H1 (cell line): ENCODE data around the gene SH3PXD2A. TPM values are rescaled to one million over a fixed set of nuclear protein-coding genes. Genes with fewer than 3 reads are reported as not detected.
A peak's percentile ranks its signal among the peaks of the same experiment; 100 is the strongest.

ENCODE experiments used
- CTCF ChIA-PET: fragments of 300-600 bp; sonication (Branson Sonifier 250); formaldehyde crosslinking; loops from one replicate; lab custom pipeline; 2021; ENCODE audit not compliant: partially characterized antibody; lab: Charles Lee
- POLR2A ChIA-PET: fragments of 300-600 bp; sonication (Branson Sonifier 250); formaldehyde crosslinking; loops from one replicate; lab custom pipeline; 2021; ENCODE audit warnings: inconsistent platforms; ENCODE audit not compliant: partially characterized antibody; lab: Charles Lee
- DNase-seq, 2 experiments: peaks; one replicate each; pipeline versions ENCODE4 v3.0.0 to v3.0.0-alpha.2; 2010 to 2022; ENCODE audit warnings: low spot score in 2 of 2, low read depth in 1 of 2, mixed read lengths in 1 of 2
- FAIRE-seq: peaks from 2 replicates; lab custom pipeline; 2011; peaks lifted over from hg19 to GRCh38; lab: Jason Lieb, UNC
- H2AFZ ChIP-seq: 2 replicates; pipeline ENCODE4 v1.8.1; 2012; ENCODE audit warnings: low read length, inconsistent platforms
- H2AK5ac ChIP-seq: 2 replicates; pipeline ENCODE4 v1.6.1; 2013; ENCODE audit warnings: low read depth, low read length
- H2BK120ac ChIP-seq: replicated peaks from 2 replicates; pipeline ENCODE3; 2013; ENCODE audit warnings: low read depth, low read length, inconsistent platforms
- H2BK12ac ChIP-seq: 2 replicates; pipeline ENCODE4 v1.6.1; 2013; ENCODE audit warnings: low read depth, low read length
- H2BK15ac ChIP-seq: 2 replicates; pipeline ENCODE4 v1.6.1; 2013; ENCODE audit warnings: low read length
- H2BK20ac ChIP-seq: 2 replicates; pipeline ENCODE4 v1.6.1; 2013; ENCODE audit warnings: low read length
- H2BK5ac ChIP-seq: 2 replicates; pipeline ENCODE4 v1.6.1; 2013; ENCODE audit warnings: low read depth, low read length
- H3K14ac ChIP-seq: 2 replicates; pipeline ENCODE4 v1.6.1; 2013; ENCODE audit warnings: inconsistent platforms; ENCODE audit not compliant: insufficient read length
- H3K18ac ChIP-seq: 2 replicates; pipeline ENCODE4 v1.6.1; 2013; ENCODE audit warnings: low read length; ENCODE audit errors: extremely low read depth
- H3K23ac ChIP-seq: 2 replicates; pipeline ENCODE4 v1.6.1; 2013; ENCODE audit warnings: inconsistent platforms; ENCODE audit not compliant: insufficient read length
- H3K23me2 ChIP-seq: 2 replicates; pipeline ENCODE4 v1.6.1; 2013; ENCODE audit warnings: low read depth, low read length
- H3K27ac ChIP-seq: 2 replicates; pipeline ENCODE4 v1.6.1; 2011; ENCODE audit warnings: low read depth, low read length, inconsistent platforms
- H3K27me3 ChIP-seq, 4 experiments: replicated peaks in 1 of 4; 1 replicate in 1 of 4; 2 replicates in 3 of 4; pipeline versions ENCODE4 v1.6.1 to v1.8.1; 2011 to 2013; ENCODE audit warnings: low read length in 3 of 4, mild to moderate bottlenecking in 3 of 4, inconsistent platforms in 2 of 4, mixed read lengths in 2 of 4, moderate library complexity in 1 of 4; ENCODE audit not compliant: control insufficient read depth in 3 of 4, insufficient read depth in 3 of 4; ENCODE audit errors: extremely low read depth in 1 of 4
- H3K36me3 ChIP-seq, 4 experiments: 2 replicates each; pipeline versions ENCODE4 v1.6.1 to v1.8.1; 2011 to 2013; ENCODE audit warnings: mild to moderate bottlenecking in 4 of 4, low read length in 3 of 4, moderate library complexity in 2 of 4, control low read depth in 1 of 4, inconsistent platforms in 1 of 4; ENCODE audit not compliant: insufficient read depth in 4 of 4, control insufficient read depth in 2 of 4
- H3K4ac ChIP-seq: replicated peaks from 2 replicates; pipeline ENCODE3; 2013; ENCODE audit warnings: low read length, low read depth, mixed read lengths, inconsistent platforms; ENCODE audit not compliant: insufficient read length
- H3K4me1 ChIP-seq, 4 experiments: replicated peaks in 1 of 4; 1 replicate in 1 of 4; 2 replicates in 3 of 4; pipeline versions ENCODE4 v1.6.1 to v1.8.1; 2011 to 2013; ENCODE audit warnings: low read length in 3 of 4, inconsistent platforms in 2 of 4, mixed read lengths in 1 of 4; ENCODE audit not compliant: insufficient read depth in 4 of 4, control insufficient read depth in 3 of 4
- H3K4me2 ChIP-seq, 2 experiments: 2 replicates each; pipeline versions ENCODE4 v1.6.1 to v1.8.1; 2011 to 2013; ENCODE audit warnings: low read depth in 2 of 2, low read length in 2 of 2, control low read depth in 1 of 2, inconsistent platforms in 1 of 2, mild to moderate bottlenecking in 1 of 2; ENCODE audit not compliant: insufficient read depth in 1 of 2
- H3K4me3 ChIP-seq, 4 experiments: fragments of 200-600, 300-600 bp in 1 of 4; sonication (generic), shearing (Covaris generic), sonication (Bioruptor Twin) in 1 of 4; 2 replicates each; pipeline versions ENCODE4 v1.5.1 to v1.8.1; 2011 to 2016; ENCODE audit warnings: low read length in 4 of 4, low read depth in 3 of 4, control low read depth in 2 of 4, inconsistent platforms in 2 of 4, mild to moderate bottlenecking in 2 of 4, mixed read lengths in 1 of 4, moderate library complexity in 1 of 4; ENCODE audit not compliant: insufficient read depth in 2 of 4; ENCODE audit errors: extremely low read depth in 1 of 4
- H3K56ac ChIP-seq: replicated peaks from 2 replicates; pipeline ENCODE3; 2013; ENCODE audit warnings: low read depth, mild to moderate bottlenecking, mixed read lengths, low read length, inconsistent platforms; ENCODE audit not compliant: insufficient read length
- H3K79me1 ChIP-seq: 2 replicates; pipeline ENCODE4 v1.6.1; 2013; ENCODE audit warnings: low read depth, low read length, control low read depth
- H3K79me2 ChIP-seq, 2 experiments: 2 replicates each; pipeline versions ENCODE4 v1.6.1 to v1.8.1; 2012 to 2013; ENCODE audit warnings: low read length in 2 of 2, mild to moderate bottlenecking in 2 of 2, inconsistent platforms in 1 of 2; ENCODE audit not compliant: insufficient read depth in 2 of 2, control insufficient read depth in 1 of 2
- H3K9ac ChIP-seq, 4 experiments: replicated peaks in 1 of 4; 1 replicate in 1 of 4; 2 replicates in 3 of 4; pipeline versions ENCODE4 v1.6.1 to v1.8.1; 2011 to 2013; ENCODE audit warnings: low read depth in 3 of 4, low read length in 3 of 4, control low read depth in 2 of 4, mild to moderate bottlenecking in 2 of 4, moderate library complexity in 2 of 4, inconsistent platforms in 1 of 4; ENCODE audit errors: extremely low read depth in 1 of 4
- H3K9me3 ChIP-seq, 2 experiments: 2 replicates each; pipeline versions ENCODE4 v1.6.1 to v1.8.1; 2012 to 2013; ENCODE audit warnings: mild to moderate bottlenecking in 2 of 2, moderate library complexity in 2 of 2, control low read depth in 1 of 2, inconsistent platforms in 1 of 2, low read depth in 1 of 2, low read length in 1 of 2, mixed read lengths in 1 of 2; ENCODE audit not compliant: insufficient read depth in 2 of 2
- H4K20me1 ChIP-seq, 2 experiments: replicated peaks in 1 of 2; 2 replicates each; pipeline versions ENCODE3 to v1.8.1; 2011 to 2013; ENCODE audit warnings: inconsistent platforms in 2 of 2, low read length in 2 of 2, mild to moderate bottlenecking in 1 of 2; ENCODE audit not compliant: insufficient read depth in 2 of 2, control insufficient read depth in 1 of 2
- H4K5ac ChIP-seq: 2 replicates; pipeline ENCODE4 v1.6.1; 2013; ENCODE audit warnings: low read length, low read depth, mixed read lengths, inconsistent platforms; ENCODE audit not compliant: insufficient read length
- H4K8ac ChIP-seq: 2 replicates; pipeline ENCODE4 v1.8.0; 2013; ENCODE audit warnings: mild to moderate bottlenecking, moderate library complexity, low read length, inconsistent platforms; ENCODE audit not compliant: insufficient read depth; ENCODE audit errors: extremely low read depth
- H4K91ac ChIP-seq: replicated peaks from 2 replicates; pipeline ENCODE3; 2013; ENCODE audit warnings: low read length, mixed read lengths, inconsistent platforms; ENCODE audit not compliant: insufficient read length
- RAD21 ChIP-seq, 2 experiments: IDR thresholded peaks in 1 of 2; conservative IDR thresholded peaks in 1 of 2; 2 replicates each; pipeline ENCODE4 v1.6.1; 2011; ENCODE audit warnings: low read depth in 2 of 2, low read length in 2 of 2, improper control_type of control experiment in 1 of 2, inconsistent platforms in 1 of 2, mild to moderate bottlenecking in 1 of 2, moderate library complexity in 1 of 2
- RFX5 ChIP-seq: IDR thresholded peaks from 2 replicates; pipeline ENCODE4 v1.6.1; 2011; ENCODE audit warnings: low read depth, low read length, improper control_type of control experiment, borderline replicate concordance
- WGBS, 2 experiments: shearing (Covaris generic) in 1 of 2; methylation state at CpG; one replicate each; pipeline versions ENCODE4 v1.1.6 to v1.1.7; 2013 to 2015; ENCODE audit warnings: low lambda C conversion rate in 2 of 2, mixed read lengths in 2 of 2, inconsistent platforms in 1 of 2, low coverage in 1 of 2, missing lambda C conversion rate in 1 of 2; ENCODE audit not compliant: insufficient replicate concordance in 2 of 2, insufficient coverage in 1 of 2, insufficient read length in 1 of 2; ENCODE audit errors: extremely low coverage in 1 of 2, missing lambda C conversion rate in 1 of 2; 5-methylcytosine and 5-hydroxymethylcytosine counted together
- polyA plus RNA-seq, 7 experiments: library from polyadenylated mRNA; depleted of rRNA in 3 of 7; stranded (reverse) in 5 of 7; unstranded in 2 of 7; fragments of >200 nt in 5 of 7; fragments of 200-250 nt in 2 of 7; gene quantifications; 1 replicate in 5 of 7; 2 replicates in 1 of 7; 4 replicates in 1 of 7; pipeline versions ENCODE4 v1.2.1 to v1.2.3, GENCODE V29; 2011 to 2013; ENCODE audit warnings: missing spikeins in 2 of 7, mixed read lengths in 2 of 7
- total RNA-seq: library from RNA; stranded (reverse); fragmentation: NEBNext Ultra II Directional; extraction: Animal tissue kit (Norgen Biotek cat#: 25700); gene quantifications from 2 replicates; pipeline ENCODE4 v1.2.1, GENCODE V29; 2021
- TF ChIP-seq, protein P1 (sequence below), 3 experiments: IDR thresholded peaks; 1 replicate in 2 of 3; 2 replicates in 1 of 3; pipeline versions ENCODE4 v1.5.1 to v1.6.1; 2011; ENCODE audit warnings: low read length in 3 of 3, mild to moderate bottlenecking in 3 of 3, inconsistent platforms in 2 of 3, low read depth in 1 of 3, moderate library complexity in 1 of 3; ENCODE audit not compliant: insufficient read depth in 1 of 3; ENCODE audit errors: control extremely low read depth in 1 of 3

Gene SH3PXD2A
- total and polyA plus RNA-seq, 2 of the 8 experiments (the other 6 are each of a cell fraction or from before 2014, with no cell fraction given) = 5.4 to 16.3 TPM

GRCh38 chr10:103847909-103848468, 7.4 kb downstream of the SH3PXD2A start:
- 70% methylated on average over 8 of the region's 8 CpGs; no CpG with 5 or more reads in 1 of the 2 experiments for WGBS, 2 experiments
- peaks cover 0 to 4% (median 2%) of the 10 kb centered on the region in 4 experiments; a peak in 5 of 7 replicates for H3K4me1 ChIP-seq
- H3K23ac ChIP-seq = no peak overlapping the region
- H4K20me1 ChIP-seq = no peaks in the 10 kb centered on the region
- H3K4me3 ChIP-seq = no peak overlapping the region
- POLR2A ChIA-PET = interaction anchor here (0.6 to 1.5 kb wide), 4 partner anchors 9 to 488 kb away, joined by 3 to 4 read pairs (median 4); no protein-coding TSS in a partner anchor
- H2AFZ ChIP-seq = no peak overlapping the region
- peak; percentile 36 for FAIRE-seq
- no peak overlapping the region for H3K4ac ChIP-seq
- no peak overlapping the region for H4K91ac ChIP-seq
- H2BK5ac ChIP-seq = no peak overlapping the region
- CTCF ChIA-PET = interaction anchor here (0.6 to 5.6 kb wide), 47 partner anchors 9 to 427 kb away, joined by 3 to 52 read pairs (median 5); no protein-coding TSS in a partner anchor
- H2AK5ac ChIP-seq = no peak overlapping the region
- TF ChIP-seq, protein P1, sequence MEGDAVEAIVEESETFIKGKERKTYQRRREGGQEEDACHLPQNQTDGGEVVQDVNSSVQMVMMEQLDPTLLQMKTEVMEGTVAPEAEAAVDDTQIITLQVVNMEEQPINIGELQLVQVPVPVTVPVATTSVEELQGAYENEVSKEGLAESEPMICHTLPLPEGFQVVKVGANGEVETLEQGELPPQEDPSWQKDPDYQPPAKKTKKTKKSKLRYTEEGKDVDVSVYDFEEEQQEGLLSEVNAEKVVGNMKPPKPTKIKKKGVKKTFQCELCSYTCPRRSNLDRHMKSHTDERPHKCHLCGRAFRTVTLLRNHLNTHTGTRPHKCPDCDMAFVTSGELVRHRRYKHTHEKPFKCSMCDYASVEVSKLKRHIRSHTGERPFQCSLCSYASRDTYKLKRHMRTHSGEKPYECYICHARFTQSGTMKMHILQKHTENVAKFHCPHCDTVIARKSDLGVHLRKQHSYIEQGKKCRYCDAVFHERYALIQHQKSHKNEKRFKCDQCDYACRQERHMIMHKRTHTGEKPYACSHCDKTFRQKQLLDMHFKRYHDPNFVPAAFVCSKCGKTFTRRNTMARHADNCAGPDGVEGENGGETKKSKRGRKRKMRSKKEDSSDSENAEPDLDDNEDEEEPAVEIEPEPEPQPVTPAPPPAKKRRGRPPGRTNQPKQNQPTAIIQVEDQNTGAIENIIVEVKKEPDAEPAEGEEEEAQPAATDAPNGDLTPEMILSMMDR (IDR thresholded peaks at IDR 0.05; ENCODE audit: control extremely low read depth in 1 of 3, insufficient read depth in 1 of 3, low read depth in 1 of 3, low read length in 3 of 3) = peak; percentile 48 to 75 (median 69)
- no peak for TF ChIP-seq RFX5
- TF ChIP-seq RAD21 (IDR thresholded peaks at IDR 0.05 in 1 of 2, conservative IDR thresholded peaks at IDR 0.05 in 1 of 2; ENCODE audit: low read depth in 2 of 2, low read length in 2 of 2) = peak; percentile 37 to 47
- H2BK20ac ChIP-seq = no peak overlapping the region
- H2BK12ac ChIP-seq = no peak overlapping the region
- H3K56ac ChIP-seq = no peak overlapping the region
- peak in 1 of 2 experiments; percentile 69 for DNase-seq
- H3K9me3 ChIP-seq = no peaks in the 10 kb centered on the region
- no peaks in the 10 kb centered on the region for H3K36me3 ChIP-seq
- H3K18ac ChIP-seq = 0 out of 2 replicates have a peak overlapping the region, but pooled peaks have one; percentile 71
- no peak overlapping the region for H2BK120ac ChIP-seq
- no peak overlapping the region for H3K14ac ChIP-seq
- H3K79me2 ChIP-seq = no peaks in the 10 kb centered on the region
- H3K9ac ChIP-seq = no peak overlapping the region
- peaks cover 0 to 6% (median 2%) of the 10 kb centered on the region in 4 experiments; a peak in 2 of 7 replicates for H3K27me3 ChIP-seq
- H4K8ac ChIP-seq = no peak overlapping the region
- no peak overlapping the region for H4K5ac ChIP-seq
- no peaks in the 10 kb centered on the region for H3K79me1 ChIP-seq
- H3K4me2 ChIP-seq = no peak overlapping the region
- no peaks in the 10 kb centered on the region for H3K23me2 ChIP-seq
- no peak overlapping the region for H2BK15ac ChIP-seq
- no peak overlapping the region for H3K27ac ChIP-seq
